ENCODE data around the gene MSI2.

The MSI2 gene

GRCh38 chr17:57271821-57272220, 15.5 kb downstream of the MSI2 start:
- peak; percentile 15 for DNase-seq (ENCODE audit: low spot score)

DNA sequence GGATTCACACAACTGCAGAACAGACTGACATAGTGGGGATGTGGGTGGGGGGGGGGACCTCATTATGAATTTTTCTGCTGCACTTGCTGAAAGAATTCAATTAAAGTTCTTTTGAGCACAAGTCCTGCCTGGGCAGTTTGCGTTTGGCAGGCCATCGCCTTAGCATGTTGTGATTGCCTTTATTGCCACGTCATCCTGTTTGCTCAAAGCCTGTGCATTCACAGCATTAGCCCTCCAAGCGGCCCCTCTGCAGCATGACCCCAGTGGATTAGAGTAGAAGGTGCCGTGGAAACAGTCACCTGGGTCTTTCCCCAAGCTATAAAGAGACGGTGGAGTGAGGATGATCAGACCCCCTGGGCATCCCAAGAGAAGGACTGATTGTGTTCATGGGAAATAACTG, 17.2 kb downstream of the MSI2 start:
- DNase-seq (ENCODE audit: low spot score) = peak; percentile 30

- DNase-seq (ENCODE audit: low spot score) = peak; percentile 12
These were observed 17.8 kb downstream of the MSI2 start for GRCh38 chr17:57274162-57274561.

DNA sequence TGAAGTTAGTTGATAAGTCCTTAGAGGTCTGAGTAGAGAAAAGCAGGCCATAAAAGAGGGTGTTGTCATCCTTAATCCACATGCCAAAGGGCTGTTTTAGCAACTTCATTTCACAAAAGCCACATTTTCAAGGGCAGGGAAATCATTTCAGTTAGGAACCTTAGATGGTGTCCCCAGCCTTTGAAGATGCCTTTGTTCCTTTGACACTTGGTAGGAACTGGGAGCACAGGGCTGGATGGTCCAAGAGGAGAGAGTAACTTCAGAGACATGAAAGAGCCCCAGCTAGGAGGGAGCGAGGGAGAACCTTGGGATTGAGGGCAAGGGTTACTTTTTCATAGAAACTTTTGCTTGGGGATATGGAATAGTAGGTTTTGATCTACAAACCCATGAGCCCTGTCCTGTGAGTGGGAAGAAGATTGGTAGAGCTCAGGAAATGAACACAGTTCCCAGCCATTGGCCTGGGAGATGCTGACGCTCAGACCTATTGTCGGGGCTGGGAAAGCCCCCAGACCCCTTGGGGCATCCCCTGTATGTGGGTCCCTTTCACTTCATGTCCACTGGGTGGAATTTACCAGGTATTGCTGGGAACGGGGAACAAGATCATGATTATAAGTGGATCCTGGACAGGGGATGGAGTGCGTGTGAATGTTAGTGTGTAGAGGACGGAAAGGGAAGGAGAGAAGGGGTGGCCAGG, 18.9 kb downstream of the MSI2 start:
- peak; percentile 18 for DNase-seq (ENCODE audit: low spot score)

DNA sequence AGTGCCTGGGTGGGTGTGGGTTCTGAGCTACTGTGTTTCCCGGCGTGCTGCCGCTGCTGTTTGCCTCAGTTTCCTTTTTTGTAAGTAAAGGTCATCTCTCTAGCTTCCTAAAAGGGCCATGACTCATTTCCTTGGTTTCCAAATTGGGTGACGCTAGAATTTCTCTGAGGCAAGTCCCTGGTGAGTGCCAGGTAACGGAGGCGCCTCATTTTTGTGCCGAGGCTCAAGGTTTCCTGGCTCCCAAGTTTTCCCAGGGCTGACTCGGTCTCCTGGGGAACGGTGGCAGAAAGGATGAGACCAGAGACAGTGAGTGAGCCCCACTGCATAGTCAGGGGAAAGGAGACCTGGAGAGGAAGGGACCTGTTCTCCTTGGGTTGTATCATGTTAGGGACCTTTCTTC, 20.3 kb downstream of the MSI2 start:
- no peak for DNase-seq (ENCODE audit: low spot score)

GRCh38 chr17:57277923-57278604, 21.7 kb downstream of the MSI2 start:
- no peak for DNase-seq (ENCODE audit: low spot score)

DNA sequence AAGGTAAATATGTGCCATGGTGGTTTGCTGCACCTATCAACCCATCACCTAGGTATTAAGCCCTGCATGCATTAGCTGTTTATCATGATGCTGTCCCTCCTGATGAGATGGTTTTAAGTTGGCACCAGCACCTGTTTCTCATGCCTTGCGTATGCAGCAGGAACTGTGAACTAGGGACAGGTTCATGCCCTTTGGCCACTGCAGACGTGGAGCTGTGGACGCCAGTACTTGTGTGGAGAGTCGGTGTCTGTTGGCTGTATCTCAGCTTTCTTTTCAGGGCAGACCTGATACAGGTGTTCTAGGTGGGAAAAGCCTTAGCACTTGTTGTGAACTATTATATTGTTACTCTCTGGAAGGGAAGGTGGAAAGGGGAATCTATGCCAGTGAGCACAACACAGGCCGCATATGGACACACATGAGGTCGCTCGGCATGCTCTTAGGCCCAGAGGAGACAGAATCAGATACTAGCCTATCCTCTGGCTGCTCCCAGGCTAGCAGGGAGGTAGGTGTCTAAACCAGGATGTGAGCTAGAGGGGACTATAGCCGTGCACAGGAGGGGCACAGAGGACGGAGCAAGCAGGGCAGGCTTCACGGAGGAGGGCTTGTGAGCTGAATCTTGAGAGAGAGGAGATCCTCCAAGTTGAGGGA, 22.5 kb downstream of the MSI2 start:
- DNase-seq (ENCODE audit: low spot score) = no peak

DNA sequence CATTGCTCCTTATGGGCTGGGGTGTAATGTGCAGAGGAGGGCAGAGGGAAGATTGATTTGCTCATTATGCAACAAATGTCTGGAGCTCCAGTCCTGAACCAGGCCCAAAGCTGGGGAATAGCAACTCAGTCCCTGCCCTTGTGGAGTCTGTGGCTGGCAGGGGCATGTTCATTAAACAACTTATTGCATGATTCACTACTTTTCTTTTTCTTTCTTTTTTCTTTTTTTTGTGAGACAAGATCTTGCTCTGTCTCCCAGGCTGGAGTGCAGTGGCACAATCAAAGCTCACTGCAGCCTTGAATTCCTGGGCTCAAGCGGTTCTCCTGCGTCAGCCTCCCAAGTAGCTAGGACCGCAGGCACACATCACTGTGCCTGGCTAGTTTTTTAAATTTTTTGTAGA, 23.1 kb downstream of the MSI2 start:
- DNase-seq (ENCODE audit: low spot score) = no peak

GRCh38 chr17:57281887-57282286, 25.6 kb downstream of the MSI2 start:
- DNase-seq (ENCODE audit: low spot score) = no peak

- DNase-seq (ENCODE audit: low spot score) = no peak
These were observed 26.0 kb downstream of the MSI2 start for GRCh38 chr17:57282296-57282695.

DNA sequence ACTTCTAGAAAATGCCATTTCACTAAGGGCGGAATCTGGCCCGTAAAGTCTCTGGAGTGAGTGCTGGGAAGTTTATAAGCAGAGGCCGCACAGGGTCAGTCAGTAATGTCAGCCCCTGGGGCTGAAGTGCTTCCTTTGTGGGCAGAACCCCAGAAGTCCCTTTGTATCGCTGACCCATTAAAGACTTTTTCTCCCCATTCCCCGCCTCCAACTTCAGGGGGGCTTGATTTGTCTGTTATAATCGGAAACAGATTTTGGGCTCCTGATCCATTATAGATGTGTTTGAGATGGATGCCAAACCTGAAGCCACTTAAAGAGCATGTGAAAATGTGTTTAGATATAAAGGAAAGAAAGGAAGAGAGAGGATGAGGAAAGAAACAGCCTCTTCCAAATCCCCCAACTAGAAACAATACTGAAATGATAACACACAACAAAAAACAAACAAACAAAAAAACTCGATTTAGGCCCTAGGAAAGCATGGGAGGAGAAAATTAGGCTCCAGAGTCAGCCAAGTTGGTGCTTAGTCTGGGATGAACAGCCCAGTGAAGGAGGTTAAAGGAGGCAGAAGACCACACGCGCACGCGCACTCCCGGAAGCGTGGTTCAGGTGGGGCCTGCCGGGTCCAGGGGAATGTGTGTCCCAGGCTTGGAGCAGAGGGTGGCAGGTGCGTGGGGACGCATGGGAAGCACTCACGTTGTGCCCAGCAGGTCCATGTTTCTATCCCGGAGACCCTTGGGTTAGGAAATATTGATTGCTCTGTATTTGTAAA, 27.1 kb downstream of the MSI2 start:
- no peak for DNase-seq (ENCODE audit: low spot score)

GRCh38 chr17:57284583-57284982, 28.3 kb downstream of the MSI2 start:
- no peak for DNase-seq (ENCODE audit: low spot score)

DNA sequence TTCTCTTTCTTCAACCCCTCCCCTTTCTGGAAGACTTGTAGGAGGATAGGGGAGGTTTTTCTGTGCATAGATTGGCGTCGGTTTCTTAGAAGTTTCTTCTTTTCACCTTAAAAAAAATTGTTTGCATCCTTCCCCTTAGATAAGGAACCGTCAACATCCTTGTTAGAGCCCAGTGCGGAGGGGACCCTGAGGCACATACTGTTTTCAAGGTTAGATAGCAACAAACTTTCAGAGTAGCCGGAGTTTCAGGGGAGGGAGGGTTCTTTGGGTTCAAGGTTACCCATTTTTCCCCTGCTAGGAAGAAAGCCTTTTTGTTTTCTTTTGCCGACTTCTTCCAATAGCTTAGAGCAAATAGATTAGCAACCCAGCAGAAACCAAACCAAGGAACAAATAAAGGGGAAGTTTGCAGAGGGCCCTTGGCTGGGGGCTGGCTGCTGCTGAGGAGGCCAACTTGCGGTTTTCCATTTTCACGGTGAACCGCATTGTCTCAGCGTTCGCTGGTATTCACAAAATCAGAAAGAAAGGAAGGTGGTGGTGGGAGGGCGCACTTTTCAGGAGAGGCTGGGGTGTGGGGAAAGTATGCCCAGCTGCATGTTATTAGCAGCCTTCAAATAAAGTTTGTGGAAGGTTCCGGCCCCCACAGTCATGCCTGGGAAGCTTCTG, 28.8 kb downstream of the MSI2 start:
- DNase-seq (ENCODE audit: low spot score) = no peak

GRCh38 chr17:57285701-57286100, 29.4 kb downstream of the MSI2 start:
- DNase-seq (ENCODE audit: low spot score) = no peak

- DNase-seq (ENCODE audit: low spot score) = no peak
These were observed 30.2 kb downstream of the MSI2 start for GRCh38 chr17:57286399-57287105.

DNA sequence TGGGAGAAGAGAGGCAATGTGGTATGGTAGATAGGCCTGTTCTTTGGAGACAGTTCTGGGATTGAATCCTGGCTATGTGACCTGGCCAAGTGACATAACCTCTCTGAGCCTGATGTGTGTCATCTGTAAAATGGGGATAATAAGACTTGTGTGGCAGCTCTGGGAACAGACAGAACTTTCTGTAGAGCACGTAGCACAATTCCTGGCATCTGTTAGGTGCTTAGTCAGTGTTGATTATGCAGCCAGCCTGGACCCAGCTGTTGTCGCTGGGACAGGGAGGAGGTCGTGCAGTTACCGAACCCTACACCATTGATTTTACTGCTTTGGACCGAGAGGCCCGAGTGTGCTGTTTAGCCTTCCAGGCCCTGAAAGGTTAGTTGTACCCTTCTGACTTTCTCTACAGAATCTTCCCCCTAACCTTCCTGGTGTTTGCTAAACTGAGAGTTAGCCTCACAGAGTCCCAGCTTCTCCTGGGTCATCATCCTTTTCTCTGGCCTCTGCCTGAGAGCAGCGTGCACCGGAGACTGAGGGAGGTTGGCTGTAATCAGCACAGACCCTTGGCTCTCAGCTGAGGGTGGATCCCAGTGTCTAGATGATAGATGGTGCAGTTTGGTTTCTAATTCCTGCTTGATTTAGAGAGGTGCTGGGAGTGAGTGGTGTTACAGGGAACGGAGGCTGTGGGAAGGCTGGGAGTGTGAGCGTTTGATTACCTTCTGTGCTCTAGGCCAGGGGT, 31.9 kb downstream of the MSI2 start:
- no peak for DNase-seq (ENCODE audit: low spot score)

DNA sequence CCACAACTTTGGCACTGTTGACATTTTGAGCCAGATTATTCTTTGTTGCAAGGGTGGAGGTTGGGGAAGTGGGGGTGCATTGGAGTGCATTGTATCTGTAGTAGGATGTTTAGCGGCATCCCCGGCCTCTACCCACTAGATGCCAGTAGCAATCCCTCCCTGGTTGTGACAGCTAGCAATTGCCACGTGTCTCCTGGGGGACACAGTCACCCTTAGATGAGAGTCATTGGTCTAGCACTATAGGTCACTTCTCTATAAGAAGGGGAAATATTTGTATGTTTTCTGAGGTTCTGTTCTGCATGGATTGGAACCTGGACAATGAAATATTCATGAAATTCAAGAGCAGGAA, 32.4 kb downstream of the MSI2 start:
- no peak for DNase-seq (ENCODE audit: low spot score)

DNA sequence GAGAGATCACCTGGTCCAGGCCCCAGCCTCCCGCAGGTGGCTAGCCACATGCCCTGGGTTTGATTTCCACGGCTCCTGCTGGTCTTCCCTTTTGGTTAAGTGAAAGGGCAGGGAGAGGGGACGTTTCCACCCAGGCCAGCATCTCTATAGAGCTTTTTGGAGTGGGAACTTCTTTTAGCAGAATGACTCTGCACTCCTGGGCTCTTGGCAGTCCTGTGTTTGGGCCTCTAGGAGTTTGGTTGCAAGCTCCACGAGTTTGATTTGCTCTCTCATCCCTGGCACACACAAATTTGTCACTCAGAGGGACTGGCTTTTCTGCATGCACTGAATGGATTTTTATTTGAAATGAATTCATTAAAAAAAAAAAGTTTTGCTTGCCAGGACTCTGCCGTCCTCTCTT, 32.8 kb downstream of the MSI2 start:
- no peak for DNase-seq (ENCODE audit: low spot score)

DNA sequence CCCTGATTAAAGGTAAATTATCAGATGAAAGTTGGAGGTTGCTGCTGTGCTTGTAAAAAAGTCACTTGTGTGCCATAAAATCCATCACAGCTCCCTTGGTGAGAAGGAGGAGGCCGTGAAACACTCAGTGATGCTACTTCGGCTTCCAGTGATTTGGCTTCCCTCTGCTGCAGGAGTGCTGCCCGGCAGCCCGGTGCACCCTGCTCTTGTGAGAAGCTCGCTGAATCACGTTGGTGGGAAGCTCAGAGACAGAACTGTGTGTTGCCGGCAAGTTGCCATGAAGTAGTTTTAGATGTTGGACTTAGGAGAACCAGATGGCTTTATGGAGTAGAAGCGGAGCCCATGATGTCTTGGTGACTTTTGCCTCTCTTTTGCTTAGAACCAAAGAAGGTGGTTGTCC, 33.3 kb downstream of the MSI2 start:
- no peak for DNase-seq (ENCODE audit: low spot score)

DNA sequence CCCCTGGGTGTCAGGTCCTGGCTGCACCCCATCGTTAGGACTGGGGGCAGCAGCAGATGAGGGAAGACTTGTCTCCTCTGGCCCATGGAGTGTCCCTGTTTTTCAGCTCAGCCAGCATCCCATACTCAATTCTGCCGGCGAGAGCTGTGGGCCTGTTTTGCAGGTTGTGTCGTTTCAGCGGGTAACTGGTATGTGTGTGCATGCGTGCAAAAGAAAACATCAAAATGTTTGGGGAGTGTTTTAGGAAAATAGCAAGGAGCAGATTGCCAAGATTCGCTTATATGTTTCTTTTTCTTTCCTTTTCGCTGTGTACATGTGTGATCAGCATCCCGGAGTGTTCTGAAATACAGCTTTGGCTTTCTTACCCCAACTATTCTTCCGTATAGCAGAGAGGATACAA, 34.7 kb downstream of the MSI2 start:
- DNase-seq (ENCODE audit: low spot score) = no peak

DNA sequence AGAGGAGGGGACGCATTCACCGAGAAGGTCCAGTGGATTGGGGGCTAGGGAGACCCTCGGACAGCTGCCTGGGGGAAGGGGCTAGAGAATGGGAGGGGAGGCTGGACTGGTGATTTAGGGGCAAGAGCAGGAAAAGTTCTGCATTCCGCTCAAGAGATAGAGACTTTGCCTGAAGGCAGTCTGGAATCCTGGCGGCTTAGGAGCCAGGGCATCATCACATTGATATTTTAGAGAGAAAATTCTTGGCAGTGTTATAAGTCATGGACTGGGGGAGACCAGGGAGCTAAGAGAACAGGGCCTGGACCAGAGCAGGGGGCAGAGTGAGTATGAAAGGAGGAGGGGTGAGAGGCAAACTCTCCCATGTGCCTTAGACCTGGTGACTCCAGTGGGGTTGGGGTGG, 35.8 kb downstream of the MSI2 start:
- DNase-seq (ENCODE audit: low spot score) = no peak
